BJ (cell line): ENCODE data around the gene BCL2. TPM values are rescaled to one million over a fixed set of nuclear protein-coding genes. Genes with fewer than 3 reads are reported as not detected.

Experiments used
- CTCF ChIA-PET: fragments of 350-600 bp; formaldehyde crosslinking; extraction: SDS; loops from one replicate; lab custom pipeline; 2021; ENCODE audit warnings: antibody characterized with exemption, inconsistent platforms; lab: Yijun Ruan, JAX
- POLR2A ChIA-PET: fragments of 300-600 bp; sonication (Branson Sonifier 250); formaldehyde crosslinking; extraction: SDS; loops from one replicate; lab custom pipeline; 2021; ENCODE audit warnings: antibody characterized with exemption; lab: Charles Lee
- DNase-seq: peaks from one replicate; pipeline ENCODE4 v3.0.0-alpha.2; 2011; ENCODE audit warnings: low read depth
- H3K27me3 ChIP-seq: 2 replicates; pipeline ENCODE4 v1.6.0; 2011; ENCODE audit warnings: low read length; ENCODE audit not compliant: control insufficient read depth, insufficient read depth
- H3K36me3 ChIP-seq: 2 replicates; pipeline ENCODE4 v1.5.1; 2011; ENCODE audit warnings: low read length; ENCODE audit not compliant: control insufficient read depth, insufficient read depth
- H3K4me3 ChIP-seq: 2 replicates; pipeline ENCODE4 v1.5.1; 2011; ENCODE audit warnings: low read depth, mild to moderate bottlenecking, control low read depth, low read length
- polyA plus RNA-seq: library from polyadenylated mRNA; depleted of rRNA; stranded (reverse); fragments of >200 nt; gene quantifications from 2 replicates; pipeline ENCODE4 v1.2.3, GENCODE V29; 2011
- TF ChIP-seq, protein P1 (sequence below): IDR thresholded peaks from 2 replicates; pipeline ENCODE4 v1.5.1; 2011; ENCODE audit warnings: low read depth, mild to moderate bottlenecking, control low read depth, inconsistent platforms, low read length, moderate library complexity; ENCODE audit not compliant: insufficient read depth

BCL2 gene
- polyA plus RNA-seq, 1 experiment: 0.15 TPM

DNA sequence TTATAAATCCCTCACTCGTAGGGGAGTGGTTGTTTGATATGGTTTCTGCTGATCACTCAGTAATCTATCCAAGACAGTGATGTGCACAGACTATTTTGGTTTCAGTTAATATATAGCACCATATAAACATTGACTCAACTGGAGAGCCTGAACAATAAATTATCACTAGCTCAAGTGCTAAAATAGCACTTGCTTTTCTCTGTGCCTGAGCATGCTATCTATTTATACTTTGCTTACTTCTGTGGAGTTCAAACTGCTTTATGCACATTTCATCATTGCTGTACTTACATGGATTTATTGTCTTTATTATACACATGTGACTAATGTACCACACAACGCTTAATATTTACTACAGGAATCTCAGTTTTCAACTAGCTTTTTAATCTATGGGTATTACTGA is 133.6 kb downstream of the BCL2 start:
- DNase-seq: no peak
- ChIA-PET CTCF (interaction anchor here (0.9 kb wide), 1 partner anchor 10 kb away, joined by 3 read pairs; no protein-coding TSS in a partner anchor), POLR2A (no interaction called here)
- Histone ChIP-seq H3K27me3 (peaks cover 3% of the 10 kb centered on the region), H3K4me3 (no peak overlapping the region), H3K36me3 (no peaks in the 10 kb centered on the region)
- TF ChIP-seq, protein P1, sequence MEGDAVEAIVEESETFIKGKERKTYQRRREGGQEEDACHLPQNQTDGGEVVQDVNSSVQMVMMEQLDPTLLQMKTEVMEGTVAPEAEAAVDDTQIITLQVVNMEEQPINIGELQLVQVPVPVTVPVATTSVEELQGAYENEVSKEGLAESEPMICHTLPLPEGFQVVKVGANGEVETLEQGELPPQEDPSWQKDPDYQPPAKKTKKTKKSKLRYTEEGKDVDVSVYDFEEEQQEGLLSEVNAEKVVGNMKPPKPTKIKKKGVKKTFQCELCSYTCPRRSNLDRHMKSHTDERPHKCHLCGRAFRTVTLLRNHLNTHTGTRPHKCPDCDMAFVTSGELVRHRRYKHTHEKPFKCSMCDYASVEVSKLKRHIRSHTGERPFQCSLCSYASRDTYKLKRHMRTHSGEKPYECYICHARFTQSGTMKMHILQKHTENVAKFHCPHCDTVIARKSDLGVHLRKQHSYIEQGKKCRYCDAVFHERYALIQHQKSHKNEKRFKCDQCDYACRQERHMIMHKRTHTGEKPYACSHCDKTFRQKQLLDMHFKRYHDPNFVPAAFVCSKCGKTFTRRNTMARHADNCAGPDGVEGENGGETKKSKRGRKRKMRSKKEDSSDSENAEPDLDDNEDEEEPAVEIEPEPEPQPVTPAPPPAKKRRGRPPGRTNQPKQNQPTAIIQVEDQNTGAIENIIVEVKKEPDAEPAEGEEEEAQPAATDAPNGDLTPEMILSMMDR: no peak

DNA sequence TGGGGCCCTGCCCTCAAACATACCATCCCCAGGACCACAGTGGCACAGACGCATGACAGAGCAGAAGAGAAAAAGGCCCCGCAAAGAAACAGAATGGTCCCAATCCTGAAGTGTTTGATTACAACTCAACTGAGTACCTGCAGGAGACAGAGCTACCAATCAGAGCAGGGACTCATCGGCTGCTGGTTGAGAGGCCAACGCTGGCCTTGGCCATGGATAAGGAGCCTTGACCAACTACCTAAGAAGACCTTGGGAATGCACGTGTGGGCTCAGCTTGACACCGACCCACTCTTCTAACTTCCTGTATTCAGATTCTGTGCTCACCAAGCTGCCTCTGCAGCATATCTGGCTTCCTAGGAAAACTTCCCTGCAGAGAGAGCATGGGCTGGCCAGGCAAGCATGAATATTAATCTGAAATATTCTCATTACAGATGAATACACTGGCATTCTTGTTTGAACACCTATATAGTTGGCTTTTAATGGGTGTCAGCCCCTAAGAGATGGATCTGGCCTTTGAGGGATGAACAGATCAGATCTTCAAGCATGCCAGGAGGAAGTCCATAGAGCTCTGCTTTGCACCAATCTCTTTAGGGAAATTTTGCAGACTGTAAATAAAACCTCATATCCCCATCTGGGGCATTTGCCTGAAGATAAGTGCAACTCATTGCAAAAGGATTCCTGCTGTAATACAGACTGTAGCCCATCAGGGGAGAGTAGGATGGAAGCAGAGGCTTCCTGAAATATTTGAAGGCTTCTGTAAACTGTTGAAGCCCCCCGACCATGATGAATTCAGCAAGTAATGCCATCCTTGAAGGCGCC is 135.4 kb downstream of the BCL2 start:
- no peak overlapping the region for H3K4me3 ChIP-seq
- H3K27me3 ChIP-seq: peaks cover 3% of the 10 kb centered on the region
- no peak for DNase-seq
- ChIA-PET CTCF (no interaction called here), POLR2A (no interaction called here)
- TF ChIP-seq, protein P1: no peak
- no peaks in the 10 kb centered on the region for H3K36me3 ChIP-seq

DNA sequence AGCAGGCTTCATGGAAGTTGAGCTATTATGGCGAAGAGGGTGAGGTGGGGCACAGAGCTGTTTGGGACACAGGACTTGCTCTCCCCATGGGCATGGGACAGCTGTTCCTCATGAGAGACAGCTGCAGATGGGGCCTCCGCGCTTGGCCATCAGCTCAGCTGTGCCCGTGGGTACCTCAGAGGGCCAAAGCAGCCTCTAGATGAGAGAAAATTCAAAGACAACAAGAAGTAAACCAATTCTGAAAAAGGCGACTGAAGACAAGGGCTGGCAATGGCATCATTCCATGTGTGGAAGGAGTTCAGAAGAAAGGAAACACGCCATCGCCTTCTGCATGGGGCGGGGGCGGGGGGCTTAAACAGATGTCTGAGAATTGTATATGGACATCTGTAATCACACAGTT is 136.2 kb downstream of the BCL2 start:
- Histone ChIP-seq H3K4me3 (no peak overlapping the region), H3K36me3 (no peaks in the 10 kb centered on the region), H3K27me3 (peaks cover 3% of the 10 kb centered on the region)
- TF ChIP-seq, protein P1: no peak
- CTCF ChIA-PET: no interaction called here
- no peak for DNase-seq
- POLR2A ChIA-PET: no interaction called here

DNA sequence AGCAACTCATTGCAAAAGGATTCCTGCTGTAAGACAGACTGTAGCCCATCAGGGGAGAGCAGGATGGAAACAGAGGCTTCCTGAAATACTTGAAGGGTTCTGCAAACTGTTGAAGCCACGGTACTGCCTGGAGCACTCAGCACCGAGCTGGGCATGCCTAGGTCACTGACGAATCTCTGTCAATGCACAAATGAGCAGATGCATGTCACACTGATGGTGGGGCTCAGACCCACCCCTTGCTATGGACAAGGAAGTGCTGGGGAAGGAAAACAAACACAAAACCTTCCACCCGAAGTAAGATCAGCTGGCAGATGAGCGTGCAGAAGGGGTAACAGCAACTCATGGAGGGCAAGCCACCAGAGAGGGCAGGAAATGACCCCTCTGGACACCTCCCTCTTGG is 136.7 kb downstream of the BCL2 start:
- TF ChIP-seq, protein P1: no peak
- CTCF ChIA-PET: no interaction called here
- Histone ChIP-seq H3K36me3 (no peaks in the 10 kb centered on the region), H3K4me3 (no peak overlapping the region), H3K27me3 (peaks cover 3% of the 10 kb centered on the region)
- DNase-seq: no peak
- POLR2A ChIA-PET: no interaction called here

DNA sequence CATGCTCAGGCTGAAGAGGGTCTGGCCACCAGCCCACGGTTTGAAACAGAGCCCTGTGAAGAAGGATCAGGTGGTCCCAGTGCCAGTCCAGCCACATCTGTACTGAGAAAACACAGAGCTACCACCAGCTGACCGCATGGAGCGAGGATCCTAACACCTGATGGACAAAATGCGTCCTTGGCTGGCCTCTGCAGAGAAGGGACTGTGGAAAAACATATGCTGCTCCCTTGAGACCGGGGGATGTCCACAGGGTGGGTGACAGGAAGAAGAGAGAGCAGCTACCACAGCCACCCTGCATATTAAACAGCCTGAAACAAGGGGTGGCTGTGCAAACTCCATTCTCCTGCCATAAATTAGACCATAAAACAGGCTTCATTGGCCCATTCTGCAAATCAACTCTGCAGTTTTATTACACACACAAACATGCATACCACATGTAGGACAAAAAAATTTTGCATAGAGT is 137.2 kb downstream of the BCL2 start:
- CTCF ChIA-PET: interaction anchor here (1.7 kb wide), 1 partner anchor 12 kb away, joined by 3 read pairs; no protein-coding TSS in a partner anchor
- H3K36me3 ChIP-seq: no peaks in the 10 kb centered on the region
- POLR2A ChIA-PET: no interaction called here

More for the DNA sequence above, 137.2 kb downstream of the BCL2 start:
- peaks cover 3% of the 10 kb centered on the region for H3K27me3 ChIP-seq
- H3K4me3 ChIP-seq: no peak overlapping the region
- DNase-seq: no peak
- TF ChIP-seq, protein P1: no peak
